C4-2B (cell line): ENCODE data around the gene WNT2B.

Source experiments
- H3K27ac ChIP-seq: fragments of 450-650 bp; 2 replicates; pipeline ENCODE4 v1.5.1; 2017
- CTCF ChIP-seq: fragments of 450-650 bp; conservative IDR thresholded peaks from 2 replicates; pipeline ENCODE4 v1.5.1; 2017; ENCODE audit warnings: mild to moderate bottlenecking
- ZFX ChIP-seq: fragments of 450-650 bp; IDR thresholded peaks from 2 replicates; pipeline ENCODE4 v1.6.1; 2017

The WNT2B gene

GRCh38 chr1:112496290-112496689 lies 12.5 kb upstream of the WNT2B start:
- TF ChIP-seq ZFX: no peak
- no peak for TF ChIP-seq CTCF
- H3K27ac ChIP-seq: no peak overlapping the region

- TF ChIP-seq CTCF (peak; percentile 93), ZFX (no peak)
- peak overlapping the region; percentile 39 for H3K27ac ChIP-seq
Measured at GRCh38 chr1:112501810-112502641, 6.7 kb upstream of the WNT2B start.

GRCh38 chr1:112502826-112503225 lies 5.9 kb upstream of the WNT2B start:
- H3K27ac ChIP-seq: no peak overlapping the region
- TF ChIP-seq CTCF (no peak), ZFX (no peak)

- TF ChIP-seq CTCF: no peak
- TF ChIP-seq ZFX: no peak
- no peak overlapping the region for H3K27ac ChIP-seq
Measured at GRCh38 chr1:112504001-112504660, 4.6 kb upstream of the WNT2B start.

- TF ChIP-seq ZFX (no peak), CTCF (no peak)
- H3K27ac ChIP-seq: no peak overlapping the region
Measured at GRCh38 chr1:112504661-112505399, 3.9 kb upstream of the WNT2B start.

- TF ChIP-seq CTCF: no peak
- H3K27ac ChIP-seq: no peak overlapping the region
Measured at GRCh38 chr1:112505400-112505785, 3.4 kb upstream of the WNT2B start.

GRCh38 chr1:112505878-112506277 lies 2.9 kb upstream of the WNT2B start:
- no peak overlapping the region for H3K27ac ChIP-seq
- TF ChIP-seq CTCF: no peak
- TF ChIP-seq ZFX: no peak
